Measurements from ENCODE around the gene FAM47E.
"Not testable (repeated sequence)": the region's sequence is repeated elsewhere in the genome, so short reads cannot be mapped to it uniquely, and the experiment has no call there.

Gene FAM47E

GRCh38 chr4:76224171-76224570 lies 27.4 kb upstream of the FAM47E start:
- DNase-seq (ENCODE audit: extremely low read depth in 1 of 2, low read depth in 1 of 2), result no peak

DNA sequence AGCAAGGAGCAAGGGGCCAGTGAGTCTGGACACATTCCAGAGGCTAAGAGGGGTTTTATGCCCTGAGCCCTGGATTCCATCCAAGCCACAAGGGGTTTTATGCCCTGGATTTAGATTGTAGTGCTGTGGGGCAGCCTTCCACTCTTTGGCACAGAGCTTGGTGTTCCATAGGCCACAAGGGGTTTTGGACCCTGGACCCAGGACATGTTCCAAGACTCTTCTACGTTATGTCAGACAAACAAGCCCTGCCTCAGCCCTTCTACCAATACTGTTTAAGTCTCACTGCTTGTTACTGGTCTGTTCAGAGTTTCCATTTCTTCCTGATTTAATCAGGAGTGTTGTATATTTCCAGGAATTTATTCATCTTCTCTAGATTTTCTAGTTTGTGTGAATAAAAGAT lies 25.1 kb upstream of the FAM47E start:
- DNase-seq (ENCODE audit: extremely low read depth in 1 of 2, low read depth in 1 of 2), result no peak

DNA sequence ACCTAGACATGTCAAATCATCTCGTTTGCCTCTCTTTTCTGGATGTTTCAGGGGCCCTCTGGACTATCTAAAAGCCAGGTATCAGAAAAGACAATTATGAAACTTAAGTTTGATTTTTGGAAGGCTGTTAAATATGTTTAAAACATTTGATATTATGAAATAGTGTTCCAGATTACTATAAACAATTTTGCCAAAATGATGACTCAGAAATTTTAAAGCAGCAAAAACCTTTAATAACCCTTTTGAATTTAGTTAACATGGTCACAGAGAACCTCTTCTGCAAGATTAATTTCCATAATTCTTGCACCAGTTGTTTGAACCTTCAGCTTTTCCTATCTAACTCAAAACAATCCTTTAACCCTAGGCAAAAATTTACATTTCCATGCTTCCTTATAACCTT lies 18.8 kb upstream of the FAM47E start:
- no peak for DNase-seq (ENCODE audit: extremely low read depth in 1 of 2, low read depth in 1 of 2)

DNA sequence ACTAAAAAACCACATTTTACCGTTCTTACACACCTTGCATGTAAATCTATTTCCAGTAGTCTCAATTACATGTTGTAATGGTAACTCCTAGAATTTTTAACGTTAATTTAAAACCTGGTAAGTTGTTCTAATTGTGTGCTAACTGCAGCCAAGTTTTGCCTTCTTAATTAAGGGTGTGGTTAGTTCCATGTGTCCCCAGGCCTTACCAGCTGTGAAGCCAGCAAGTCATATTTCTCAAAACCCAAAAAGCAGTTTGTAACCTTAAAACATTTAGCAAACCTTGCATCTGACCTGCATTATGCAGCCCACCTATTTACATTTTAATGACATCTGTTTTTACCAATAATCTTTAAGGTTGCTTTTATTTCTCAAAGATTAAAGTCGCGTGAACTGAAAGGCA lies 18.4 kb upstream of the FAM47E start:
- no peak for DNase-seq (ENCODE audit: extremely low read depth in 1 of 2, low read depth in 1 of 2)

- no peak for DNase-seq (ENCODE audit: extremely low read depth in 1 of 2, low read depth in 1 of 2)
Measured at GRCh38 chr4:76233529-76233928, 18.0 kb upstream of the FAM47E start.

DNA sequence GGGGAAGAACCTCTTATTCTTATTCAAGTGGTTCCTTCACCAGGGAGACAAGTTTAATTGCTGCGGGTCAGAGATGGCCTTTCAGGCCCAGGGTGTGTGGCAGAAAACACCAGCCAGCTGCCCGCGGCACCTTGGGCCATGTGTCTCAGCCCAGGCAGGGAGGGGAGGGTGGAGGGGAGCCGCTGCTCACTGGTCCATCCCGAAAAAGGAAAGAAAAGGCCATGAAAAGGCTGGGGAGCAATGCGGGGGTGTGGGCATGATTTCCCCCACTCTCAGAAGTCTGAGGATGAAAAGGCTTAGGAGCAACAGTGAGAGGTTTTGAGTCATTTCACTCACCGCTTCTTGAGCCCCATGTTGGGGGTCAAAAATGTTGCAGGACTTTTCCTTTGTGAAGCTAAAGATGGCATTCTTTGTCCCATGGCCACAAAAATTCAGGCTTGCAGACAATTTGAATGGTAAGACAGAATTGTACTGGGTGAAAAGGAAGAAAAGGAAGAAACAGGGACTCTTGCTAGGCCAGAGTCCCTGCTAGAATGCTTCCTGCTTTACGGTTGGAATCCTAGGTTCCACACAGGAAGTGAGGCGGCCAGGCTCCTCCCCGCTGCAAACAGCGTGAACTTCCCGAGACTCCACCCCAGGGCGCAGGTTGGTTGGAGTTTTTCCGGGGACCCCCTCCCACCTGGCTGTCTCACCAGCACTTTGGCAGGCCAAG lies 17.4 kb upstream of the FAM47E start:
- no peak for DNase-seq (ENCODE audit: extremely low read depth in 1 of 2, low read depth in 1 of 2)

DNA sequence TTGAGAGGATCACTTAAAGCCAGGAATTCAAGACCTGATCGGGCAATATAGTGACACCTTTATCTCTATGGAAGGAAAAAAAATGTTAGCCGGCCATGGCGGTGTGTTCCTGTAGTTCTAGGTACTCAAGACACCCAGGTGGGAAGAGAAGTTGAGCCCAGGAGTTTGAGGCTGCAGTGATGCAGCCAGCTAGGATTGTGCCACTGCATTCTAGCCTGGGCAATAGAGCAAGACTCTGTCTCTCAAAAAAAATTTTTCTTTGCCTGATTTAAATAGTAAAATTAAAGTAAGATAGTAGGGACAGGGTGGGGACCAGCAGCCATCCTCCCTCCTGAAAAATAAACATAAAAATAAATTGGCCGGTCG lies 16.9 kb upstream of the FAM47E start:
- DNase-seq (ENCODE audit: extremely low read depth in 1 of 2, low read depth in 1 of 2), result no peak

DNA sequence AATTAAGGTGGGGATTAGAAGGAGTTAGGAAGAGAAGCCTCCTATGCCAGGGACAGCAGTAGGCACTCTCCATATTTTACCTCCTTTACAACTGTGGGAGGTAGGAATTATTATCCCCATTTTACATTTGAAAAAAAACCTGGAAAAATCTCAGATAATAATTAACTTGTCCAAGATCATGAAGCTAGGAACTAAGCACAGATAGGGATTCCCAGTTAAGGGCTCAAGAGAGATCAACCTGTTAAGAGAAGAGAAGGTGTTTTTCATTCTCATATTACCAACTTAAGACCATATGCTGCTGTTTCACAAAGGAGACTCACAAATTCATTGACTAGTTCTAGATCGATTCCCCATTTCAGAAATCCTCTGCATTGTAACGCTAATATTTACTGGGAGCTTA lies 16.1 kb upstream of the FAM47E start:
- no peak for DNase-seq (ENCODE audit: extremely low read depth in 1 of 2, low read depth in 1 of 2)

- no peak for DNase-seq (ENCODE audit: extremely low read depth in 1 of 2, low read depth in 1 of 2)
Measured at GRCh38 chr4:76235915-76236314, 15.6 kb upstream of the FAM47E start.

GRCh38 chr4:76238236-76238635 lies 13.3 kb upstream of the FAM47E start:
- no peak for DNase-seq (ENCODE audit: extremely low read depth in 1 of 2, low read depth in 1 of 2)

GRCh38 chr4:76238701-76239100 lies 12.8 kb upstream of the FAM47E start:
- no peak for DNase-seq (ENCODE audit: extremely low read depth in 1 of 2, low read depth in 1 of 2)

DNA sequence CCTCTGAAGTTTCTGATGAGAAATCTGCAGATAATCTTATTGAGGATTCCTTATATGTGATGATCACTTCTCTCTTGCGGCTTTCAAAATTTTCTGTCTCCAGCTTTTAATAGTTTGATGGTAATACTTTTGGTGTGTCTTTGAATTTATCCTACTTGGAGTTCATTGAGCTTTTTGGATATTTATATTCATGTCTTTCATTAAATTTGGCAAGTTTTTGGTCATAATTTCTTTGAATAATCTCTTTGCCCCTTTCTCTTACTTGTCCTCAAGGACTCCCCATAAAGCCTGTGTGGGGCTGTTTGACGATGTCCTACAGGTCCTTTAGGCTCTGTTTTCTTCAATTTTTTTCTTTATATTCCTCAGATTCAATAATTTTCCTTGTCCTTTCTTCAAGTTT lies 11.3 kb upstream of the FAM47E start:
- DNase-seq (ENCODE audit: extremely low read depth in 1 of 2, low read depth in 1 of 2), result no peak

- not testable (repeated sequence) for DNase-seq (ENCODE audit: extremely low read depth in 1 of 2, low read depth in 1 of 2)
Measured at GRCh38 chr4:76243877-76244276, 7.6 kb upstream of the FAM47E start.

GRCh38 chr4:76246025-76246424 lies 5.5 kb upstream of the FAM47E start:
- DNase-seq (ENCODE audit: extremely low read depth in 1 of 2, low read depth in 1 of 2), result no peak

DNA sequence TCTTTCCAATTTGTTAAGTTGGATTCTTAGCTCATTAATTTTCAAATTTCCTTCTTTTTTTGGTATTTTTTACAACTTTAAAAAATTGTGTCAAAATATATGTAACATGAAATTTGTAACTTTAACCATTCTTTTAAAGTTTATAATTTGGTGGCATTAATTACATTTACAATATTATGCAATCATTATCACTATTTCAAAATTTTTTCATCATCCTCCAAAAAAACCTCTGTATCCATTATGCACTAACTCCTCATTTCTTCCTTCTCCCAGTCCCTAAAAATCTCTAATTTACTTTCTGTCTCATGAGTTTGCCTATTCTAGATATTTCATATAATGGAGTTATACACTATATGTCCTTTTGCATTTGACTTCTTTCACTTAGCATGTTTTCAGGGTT lies 4.7 kb upstream of the FAM47E start:
- no peak for DNase-seq (ENCODE audit: extremely low read depth in 1 of 2, low read depth in 1 of 2)

DNA sequence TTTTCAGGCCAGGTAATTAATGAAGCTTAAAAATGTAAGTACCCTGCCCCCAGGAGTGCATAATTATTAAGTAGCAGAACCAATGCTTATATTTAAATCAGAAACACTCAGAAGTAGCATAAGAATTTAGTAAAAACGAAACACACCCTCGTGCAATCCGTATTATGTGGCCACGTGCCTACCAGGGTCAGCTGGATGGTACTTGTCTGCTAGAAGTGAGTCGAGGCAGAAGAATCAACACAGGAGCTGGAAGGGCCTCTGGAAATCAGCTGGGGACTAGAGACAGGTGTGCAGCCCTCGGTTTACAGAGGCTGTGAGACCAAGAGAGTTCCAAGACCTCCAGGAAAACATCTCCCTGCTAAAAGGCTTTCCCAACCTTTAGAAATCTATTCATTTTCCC lies 559 bp upstream of the FAM47E start:
- no peak for DNase-seq (ENCODE audit: extremely low read depth in 1 of 2, low read depth in 1 of 2)

- DNase-seq (ENCODE audit: extremely low read depth in 1 of 2, low read depth in 1 of 2), result no peak
Measured at GRCh38 chr4:76252271-76252653, 741 bp downstream of the FAM47E start.

GRCh38 chr4:76253511-76253910 lies 2.0 kb downstream of the FAM47E start:
- no peak for DNase-seq (ENCODE audit: extremely low read depth in 1 of 2, low read depth in 1 of 2)

- DNase-seq (ENCODE audit: extremely low read depth in 1 of 2, low read depth in 1 of 2), result no peak
Measured at GRCh38 chr4:76256032-76256431, 4.5 kb downstream of the FAM47E start.

GRCh38 chr4:76256968-76257367 lies 5.4 kb downstream of the FAM47E start:
- no peak for DNase-seq (ENCODE audit: extremely low read depth in 1 of 2, low read depth in 1 of 2)

DNA sequence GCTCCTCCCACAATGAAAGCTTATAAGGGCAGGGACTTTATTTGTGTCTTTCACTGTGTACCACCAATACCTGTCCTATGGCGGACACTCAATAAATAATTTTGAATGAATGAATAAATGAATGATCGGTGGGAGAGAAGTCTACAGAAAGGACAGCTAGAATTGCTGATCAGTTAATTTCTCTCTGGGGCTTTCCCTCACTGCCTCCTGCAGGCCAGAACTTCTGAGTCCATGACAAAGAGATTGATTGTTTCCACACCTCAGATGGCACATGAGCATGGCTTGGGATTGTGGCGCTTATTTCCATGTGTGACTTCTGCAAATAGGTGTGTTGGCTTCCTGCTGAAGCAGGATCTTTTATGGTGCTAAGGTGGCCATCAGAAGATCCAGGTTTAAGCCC lies 6.3 kb downstream of the FAM47E start:
- no peak for DNase-seq (ENCODE audit: extremely low read depth in 1 of 2, low read depth in 1 of 2)

DNA sequence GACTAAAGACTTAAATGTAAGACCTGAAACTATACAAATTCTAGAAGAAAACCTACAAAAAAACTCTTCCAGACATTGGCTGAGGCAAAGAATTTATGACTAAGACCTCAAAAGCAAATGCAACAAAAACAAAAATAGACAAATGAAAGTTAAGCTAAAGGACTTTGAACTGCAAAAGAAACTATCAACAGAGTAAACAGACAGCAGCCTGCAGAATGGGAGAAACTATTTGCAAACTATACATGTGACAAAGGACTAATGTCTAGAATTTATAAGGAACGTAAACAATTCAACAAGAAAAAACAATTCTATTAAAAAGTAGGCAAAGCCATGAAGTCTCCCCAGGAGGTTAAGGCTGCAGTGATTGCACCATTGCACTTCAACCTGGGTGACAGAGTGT lies 9.1 kb downstream of the FAM47E start:
- no peak for DNase-seq (ENCODE audit: extremely low read depth in 1 of 2, low read depth in 1 of 2)

DNA sequence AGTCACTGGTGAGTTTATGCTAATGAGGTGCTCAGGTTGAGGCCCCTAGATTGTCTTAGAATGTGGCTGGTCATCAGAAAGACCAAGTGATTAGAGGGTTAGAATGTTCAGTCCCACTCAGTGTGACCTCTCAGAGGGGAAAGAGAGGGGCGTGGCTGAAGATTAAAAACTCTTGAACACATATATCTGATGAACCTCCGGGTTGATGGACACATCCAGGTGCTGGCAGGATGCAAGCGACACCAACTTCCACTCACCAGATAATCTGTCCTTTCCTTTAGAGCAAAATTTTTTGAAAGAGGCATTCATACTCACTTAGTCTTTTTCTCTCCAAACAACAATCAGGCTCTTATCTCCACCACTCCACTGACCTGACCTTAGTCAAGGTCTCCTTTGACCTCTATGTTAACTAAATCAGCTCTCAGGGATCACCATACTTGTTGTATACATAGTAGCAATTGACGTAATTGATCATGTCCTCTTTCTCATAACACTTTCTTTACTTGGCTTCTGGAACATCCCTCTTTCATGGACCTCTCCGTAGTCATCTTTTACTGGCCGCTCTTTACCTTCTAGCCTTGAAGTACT lies 14.2 kb downstream of the FAM47E start:
- DNase-seq (ENCODE audit: extremely low read depth in 1 of 2, low read depth in 1 of 2), result no peak

Data from activated CD8-positive, alpha-beta memory T cell treated with anti-CD3 and anti-CD28 coated beads for 1 hour (primary cell).